K562 treated with DMSO at 1 percent for 48 hours (cell line): Measurements from ENCODE around the gene FOSB. TPM values are rescaled to one million over a fixed set of nuclear protein-coding genes. Genes with fewer than 3 reads are reported as not detected.

Experiments used
- total RNA-seq: library from RNA; unstranded; fragments of 300-600 nt; gene quantifications from 2 replicates; pipeline ENCODE4 v1.2.3, GENCODE V29; 2022; ENCODE audit warnings: low replicate concordance; ENCODE audit errors: extremely low read depth

The FOSB gene
- not detected in 2 replicates for total RNA-seq

DNA sequence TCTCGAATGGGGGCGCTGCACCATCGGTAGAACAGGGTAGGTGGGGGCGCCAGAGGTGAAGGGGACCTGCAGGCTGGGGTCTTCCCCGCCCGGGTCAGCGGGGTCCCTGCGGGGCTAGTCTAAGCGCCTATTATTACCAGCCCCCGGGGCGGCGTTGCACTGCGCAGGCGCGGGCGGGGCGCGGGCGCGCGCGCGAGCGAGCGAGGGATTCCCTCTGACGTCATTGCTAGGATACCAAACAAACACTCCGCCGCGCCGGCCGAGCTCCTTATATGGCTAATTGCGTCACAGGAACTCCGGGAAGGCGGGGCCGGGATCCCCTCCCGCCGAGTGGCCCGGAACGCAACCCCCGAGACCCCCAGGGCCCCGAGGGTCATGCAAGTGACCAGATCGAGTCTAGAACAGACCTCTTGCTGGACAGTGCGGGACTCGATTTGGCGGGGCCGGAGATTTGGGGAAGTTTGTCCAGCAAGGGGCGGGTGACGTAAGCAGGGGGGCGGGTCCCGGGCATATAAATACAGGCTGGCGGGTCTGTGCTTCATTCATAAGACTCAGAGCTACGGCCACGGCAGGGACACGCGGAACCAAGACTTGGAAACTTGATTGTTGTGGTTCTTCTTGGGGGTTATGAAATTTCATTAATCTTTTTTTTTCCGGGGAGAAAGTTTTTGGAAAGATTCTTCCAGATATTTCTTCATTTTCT, at the start of gene FOSB:
Gene FOSB, plus strand, starts transcription at position 541 of the 703 bp plus-strand sequence. CDS start 591 bp downstream, outside the sequence.

GRCh38 chr19:45423589-45424190, 44.1 kb upstream of the FOSB start, which contains the start of gene ERCC1:
Gene ERCC1, minus strand, starts transcription at chr19:45423917. Its CDS starts 543 bp downstream, at chr19:45423374.

DNA sequence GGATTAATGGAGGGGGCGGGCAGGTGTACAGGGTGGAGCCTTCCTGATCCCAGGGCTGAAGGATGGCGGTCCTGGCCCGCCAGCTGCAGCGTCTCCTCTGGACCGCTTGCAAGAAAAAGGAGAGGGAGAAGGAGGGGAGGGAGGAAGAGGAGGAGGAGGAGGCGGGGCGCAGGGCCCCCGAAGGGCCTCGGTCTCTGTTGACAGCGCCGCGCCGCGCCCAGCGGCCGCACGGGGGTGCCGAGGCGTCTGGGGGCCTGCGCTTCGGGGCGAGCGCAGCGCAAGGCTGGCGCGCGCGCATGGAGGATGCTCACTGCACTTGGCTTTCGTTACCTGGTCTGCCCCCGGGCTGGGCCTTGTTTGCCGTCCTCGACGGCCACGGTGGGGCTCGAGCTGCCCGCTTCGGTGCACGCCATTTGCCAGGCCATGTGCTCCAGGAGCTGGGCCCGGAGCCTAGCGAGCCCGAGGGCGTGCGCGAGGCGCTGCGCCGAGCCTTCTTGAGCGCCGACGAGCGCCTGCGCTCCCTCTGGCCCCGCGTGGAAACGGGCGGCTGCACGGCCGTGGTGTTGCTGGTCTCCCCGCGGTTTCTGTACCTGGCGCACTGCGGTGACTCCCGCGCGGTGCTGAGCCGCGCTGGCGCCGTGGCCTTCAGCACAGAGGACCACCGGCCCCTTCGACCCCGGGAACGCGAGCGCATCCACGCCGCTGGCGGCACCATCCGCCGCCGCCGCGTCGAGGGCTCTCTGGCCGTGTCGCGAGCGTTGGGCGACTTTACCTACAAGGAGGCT, 30.8 kb downstream of the FOSB start, which contains the start of gene PPM1N:
Gene PPM1N, plus strand, starts transcription at position 33 of the 785 bp plus-strand sequence. Its CDS starts 30 bp downstream, at position 63.

DNA sequence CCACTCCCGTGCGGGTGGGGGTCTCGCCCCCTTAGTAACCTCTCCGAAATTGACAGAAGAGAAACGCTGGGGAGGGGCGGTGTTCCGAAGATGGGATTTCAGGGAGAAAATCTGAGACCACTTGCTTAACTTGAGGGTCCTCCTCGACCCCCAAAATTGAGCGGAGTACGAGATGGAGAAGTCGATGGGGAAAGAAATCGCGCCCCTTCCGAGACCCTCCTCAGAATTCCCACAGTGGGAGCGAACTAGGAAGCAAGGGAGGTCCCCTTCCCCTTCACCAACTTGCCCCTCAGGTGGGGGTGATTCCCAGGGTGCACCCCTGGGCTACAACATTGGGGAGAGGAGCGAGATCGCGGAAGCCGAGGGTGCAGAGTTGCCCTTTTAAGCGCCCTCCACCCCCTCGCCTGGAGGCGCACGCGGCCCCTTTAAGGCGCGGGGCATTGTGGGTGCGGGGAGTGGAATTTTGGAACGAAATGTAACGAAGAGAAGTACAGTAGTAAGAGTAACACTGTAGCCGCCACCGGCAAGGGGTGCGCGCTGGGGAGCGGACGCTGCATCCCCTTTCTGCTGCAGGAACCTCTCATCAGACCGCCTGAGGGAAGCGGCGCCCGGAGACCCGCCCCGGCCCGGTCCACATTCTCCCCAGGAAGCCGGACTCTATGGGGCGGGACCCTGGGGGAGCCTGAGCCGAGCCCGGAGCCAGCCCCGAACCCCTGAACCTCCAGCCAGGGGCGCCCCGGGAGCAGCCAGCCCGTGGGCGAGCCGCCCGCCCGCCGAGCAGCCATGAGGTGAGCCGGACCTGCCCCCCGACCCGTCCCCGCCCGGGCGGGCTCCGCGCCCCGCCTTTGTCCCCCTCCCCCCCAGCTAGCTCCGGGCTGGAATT, 39.4 kb downstream of the FOSB start, which contains the start of gene VASP:
Gene VASP, plus strand, starts transcription at position 491 of the 883 bp plus-strand sequence. Its CDS starts 293 bp downstream, at position 784.

Other genes with a start within 250 kb of the FOSB start
- gene EXOC3L2, start 222.6 kb upstream of the FOSB start, total RNA-seq: not detected in 2 replicates
- not detected in 2 replicates for gene MARK4, start 216.7 kb upstream of the FOSB start, total RNA-seq
- gene CKM, start 145.1 kb upstream of the FOSB start, total RNA-seq: not detected in 2 replicates
- not detected in 2 replicates for gene KLC3, start 127.2 kb upstream of the FOSB start, total RNA-seq
- not detected in 2 replicates for gene ERCC2, start 97.4 kb upstream of the FOSB start, total RNA-seq
- gene PPP1R13L, start 62.9 kb upstream of the FOSB start, total RNA-seq: not detected in 2 replicates
- not detected in 2 replicates for gene POLR1G, start 61.4 kb upstream of the FOSB start, total RNA-seq
- not detected in 2 replicates for gene ERCC1, start 44.1 kb upstream of the FOSB start, total RNA-seq
- not detected in 2 replicates for gene RTN2, start 29.1 kb downstream of the FOSB start, total RNA-seq
- gene PPM1N, start 30.4 kb downstream of the FOSB start, total RNA-seq: not detected in 2 replicates
- not detected in 2 replicates for gene VASP, start 39.5 kb downstream of the FOSB start, total RNA-seq
- not detected in 2 replicates for gene OPA3, start 116.8 kb downstream of the FOSB start, total RNA-seq
- not detected in 2 replicates for gene GPR4, start 134.2 kb downstream of the FOSB start, total RNA-seq
- gene EML2, start 171.4 kb downstream of the FOSB start, total RNA-seq: not detected in 2 replicates
- not detected in 2 replicates for gene GIPR, start 200.2 kb downstream of the FOSB start, total RNA-seq
- not detected in 2 replicates for gene SNRPD2, start 224.0 kb downstream of the FOSB start, total RNA-seq
- not detected in 2 replicates for gene QPCTL, start 224.7 kb downstream of the FOSB start, total RNA-seq